ENCODE measurements around the gene RPS6KA6. TPM values are rescaled to one million over a fixed set of nuclear protein-coding genes. Genes with fewer than 3 reads are reported as not detected.

Gene RPS6KA6
- total and polyA plus RNA-seq, 2 donors (not counting 1 experiment from before 2014, with no cell fraction given) = 0.37 to 0.59 TPM

DNA sequence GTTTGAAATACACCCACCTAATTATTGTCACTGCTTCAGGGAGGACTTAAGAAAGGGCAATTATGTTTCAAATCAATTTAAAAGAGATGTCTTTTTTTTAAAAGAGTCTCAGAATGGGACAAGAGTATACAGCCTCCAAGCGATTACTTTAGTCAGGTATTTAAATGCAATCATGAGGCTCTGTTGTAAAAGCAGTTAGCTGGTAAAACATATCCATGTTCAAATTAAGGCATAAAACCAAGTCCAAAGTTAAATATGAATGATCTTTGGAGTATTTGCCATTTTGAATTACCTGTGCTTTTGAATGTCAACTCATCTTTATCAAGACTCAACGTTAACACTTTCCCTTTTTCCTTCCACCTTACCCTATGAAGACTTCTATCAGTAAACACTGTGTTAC, 13.7 kb downstream of the RPS6KA6 start:
- Histone ChIP-seq H3K27me3 (replicated peaks in 1 of 4; ENCODE audit: control extremely low read depth in 1 of 4, control insufficient read depth in 3 of 4, insufficient read depth in 4 of 4, low read length in 3 of 4) (no peaks in the 10 kb centered on the region), H3K9ac (ENCODE audit: low read length) (no peak overlapping the region), H2AFZ (ENCODE audit: insufficient read depth, low read depth, low read length, poor library complexity, severe bottlenecking) (no peak overlapping the region), H3K4me3 (ENCODE audit: control extremely low read depth in 1 of 5, extremely low read depth in 1 of 5, insufficient read depth in 1 of 5, low read depth in 2 of 5, low read length in 4 of 5) (no peak overlapping the region), H3K9me3 (ENCODE audit: control extremely low read depth in 1 of 3, control insufficient read depth in 2 of 3, insufficient read depth in 1 of 3, low read length in 2 of 3) (no peaks in the 10 kb centered on the region), H3K27ac (ENCODE audit: low read length in 2 of 2) (no peak overlapping the region), H3K79me2 (ENCODE audit: control insufficient read depth, insufficient read depth, low read length) (no peaks in the 10 kb centered on the region), H4K20me1 (ENCODE audit: control insufficient read depth, insufficient read depth, low read length, poor library complexity, severe bottlenecking) (no peaks in the 10 kb centered on the region), H3K36me3 (replicated peaks in 1 of 2; ENCODE audit: control extremely low read depth in 1 of 2, control insufficient read depth in 1 of 2, extremely low read depth in 1 of 2, insufficient read depth in 2 of 2, low read length in 1 of 2) (no peaks in the 10 kb centered on the region), H3K4me2 (replicated peaks; ENCODE audit: low read depth, low read length, poor library complexity, severe bottlenecking) (no peak overlapping the region), H3K4me1 (ENCODE audit: control insufficient read depth in 2 of 2, insufficient read depth in 2 of 2, low read length in 2 of 2) (no peaks in the 10 kb centered on the region)
- no peak for ATAC-seq (ENCODE audit: low read depth)
- TF ChIP-seq EZH2 (IDR thresholded peaks at IDR 0.05; ENCODE audit: borderline replicate concordance, insufficient read depth, low read depth, low read length, poor library complexity, severe bottlenecking) = no peak
- TF ChIP-seq, protein P1, sequence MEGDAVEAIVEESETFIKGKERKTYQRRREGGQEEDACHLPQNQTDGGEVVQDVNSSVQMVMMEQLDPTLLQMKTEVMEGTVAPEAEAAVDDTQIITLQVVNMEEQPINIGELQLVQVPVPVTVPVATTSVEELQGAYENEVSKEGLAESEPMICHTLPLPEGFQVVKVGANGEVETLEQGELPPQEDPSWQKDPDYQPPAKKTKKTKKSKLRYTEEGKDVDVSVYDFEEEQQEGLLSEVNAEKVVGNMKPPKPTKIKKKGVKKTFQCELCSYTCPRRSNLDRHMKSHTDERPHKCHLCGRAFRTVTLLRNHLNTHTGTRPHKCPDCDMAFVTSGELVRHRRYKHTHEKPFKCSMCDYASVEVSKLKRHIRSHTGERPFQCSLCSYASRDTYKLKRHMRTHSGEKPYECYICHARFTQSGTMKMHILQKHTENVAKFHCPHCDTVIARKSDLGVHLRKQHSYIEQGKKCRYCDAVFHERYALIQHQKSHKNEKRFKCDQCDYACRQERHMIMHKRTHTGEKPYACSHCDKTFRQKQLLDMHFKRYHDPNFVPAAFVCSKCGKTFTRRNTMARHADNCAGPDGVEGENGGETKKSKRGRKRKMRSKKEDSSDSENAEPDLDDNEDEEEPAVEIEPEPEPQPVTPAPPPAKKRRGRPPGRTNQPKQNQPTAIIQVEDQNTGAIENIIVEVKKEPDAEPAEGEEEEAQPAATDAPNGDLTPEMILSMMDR (IDR thresholded peaks at IDR 0.05) = no peak
- Mint-ChIP-seq H3K4me1 (no peaks in the 10 kb centered on the region), H3K27ac (no peak overlapping the region), H3K4me3 (no peak overlapping the region), H3K27me3 (no peaks in the 10 kb centered on the region), H3K9me3 (ENCODE audit: insufficient read depth) (no peaks in the 10 kb centered on the region)
- intact Hi-C loops (cut with micrococcal nuclease) = no loop called here
- no CpG with 5 or more reads among the region's 2 CpGs for WGBS (ENCODE audit: insufficient coverage)
- CTCF ChIA-PET = no interaction called here
- no peak for DNase-seq
- POLR2A ChIA-PET = no interaction called here

DNA sequence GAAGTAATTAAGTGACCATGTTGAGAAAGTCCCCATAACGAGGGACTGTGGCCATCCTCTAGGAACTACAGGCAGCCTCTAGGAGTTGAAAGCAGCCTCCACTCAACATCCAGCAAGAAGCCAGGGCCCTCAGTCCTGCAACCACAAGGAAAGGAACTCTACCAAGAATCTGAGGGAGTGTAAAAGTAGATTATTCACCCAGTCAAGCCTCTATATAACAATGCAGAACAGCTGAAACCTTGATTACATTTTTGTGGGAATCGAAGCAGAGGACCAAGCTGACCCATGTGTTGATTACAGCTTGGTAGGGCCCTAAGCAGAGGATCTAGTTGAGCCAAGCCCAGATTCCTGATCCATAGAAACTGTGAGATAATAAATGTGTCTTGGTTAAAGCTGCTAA, 17.1 kb downstream of the RPS6KA6 start:
- no peaks in the 10 kb centered on the region for H3K4me1 ChIP-seq (ENCODE audit: control insufficient read depth in 2 of 2, insufficient read depth in 2 of 2, low read length in 2 of 2)
- DNase-seq (no peak), ATAC-seq (ENCODE audit: low read depth) (no peak)
- H3K4me2 ChIP-seq (replicated peaks; ENCODE audit: low read depth, low read length, poor library complexity, severe bottlenecking) = no peak overlapping the region
- H3K36me3 ChIP-seq (replicated peaks in 1 of 2; ENCODE audit: control extremely low read depth in 1 of 2, control insufficient read depth in 1 of 2, extremely low read depth in 1 of 2, insufficient read depth in 2 of 2, low read length in 1 of 2) = no peaks in the 10 kb centered on the region
- ChIA-PET CTCF (no interaction called here), POLR2A (no interaction called here)
- no peak overlapping the region for H3K27ac ChIP-seq (ENCODE audit: low read length in 2 of 2)
- Mint-ChIP-seq H3K9me3 (ENCODE audit: insufficient read depth) (no peaks in the 10 kb centered on the region), H3K27me3 (no peaks in the 10 kb centered on the region), H3K4me1 (no peaks in the 10 kb centered on the region), H3K27ac (no peak overlapping the region), H3K4me3 (no peak overlapping the region)
- H3K9ac ChIP-seq (ENCODE audit: low read length) = no peak overlapping the region
- no CpG with 5 or more reads among the region's 2 CpGs for WGBS (ENCODE audit: insufficient coverage)
- no peak overlapping the region for H2AFZ ChIP-seq (ENCODE audit: insufficient read depth, low read depth, low read length, poor library complexity, severe bottlenecking)
- no peaks in the 10 kb centered on the region for H3K9me3 ChIP-seq (ENCODE audit: control extremely low read depth in 1 of 3, control insufficient read depth in 2 of 3, insufficient read depth in 1 of 3, low read length in 2 of 3)
- H3K4me3 ChIP-seq (ENCODE audit: control extremely low read depth in 1 of 5, extremely low read depth in 1 of 5, insufficient read depth in 1 of 5, low read depth in 2 of 5, low read length in 4 of 5) = no peak overlapping the region
- intact Hi-C loops (cut with micrococcal nuclease) = no loop called here
- TF ChIP-seq, protein P1 (IDR thresholded peaks at IDR 0.05) = no peak
- no peak for TF ChIP-seq EZH2 (IDR thresholded peaks at IDR 0.05; ENCODE audit: borderline replicate concordance, insufficient read depth, low read depth, low read length, poor library complexity, severe bottlenecking)
- no peaks in the 10 kb centered on the region for H3K27me3 ChIP-seq (replicated peaks in 1 of 4; ENCODE audit: control extremely low read depth in 1 of 4, control insufficient read depth in 3 of 4, insufficient read depth in 4 of 4, low read length in 3 of 4)
- no peaks in the 10 kb centered on the region for H3K79me2 ChIP-seq (ENCODE audit: control insufficient read depth, insufficient read depth, low read length)
- H4K20me1 ChIP-seq (ENCODE audit: control insufficient read depth, insufficient read depth, low read length, poor library complexity, severe bottlenecking) = no peaks in the 10 kb centered on the region

Data from B cell (primary cell).